ENCODE results near the gene TMLHE.
"Not testable (repeated sequence)": the region's sequence is repeated elsewhere in the genome, so short reads cannot be mapped to it uniquely, and the experiment has no call there.

Gene TMLHE

GRCh38 chrX:155491421-155491820 lies 121.3 kb downstream of the TMLHE start:
- not testable (repeated sequence) for DNase-seq

GRCh38 chrX:155477136-155477535 lies 135.6 kb downstream of the TMLHE start:
- DNase-seq, result not testable (repeated sequence)

DNA sequence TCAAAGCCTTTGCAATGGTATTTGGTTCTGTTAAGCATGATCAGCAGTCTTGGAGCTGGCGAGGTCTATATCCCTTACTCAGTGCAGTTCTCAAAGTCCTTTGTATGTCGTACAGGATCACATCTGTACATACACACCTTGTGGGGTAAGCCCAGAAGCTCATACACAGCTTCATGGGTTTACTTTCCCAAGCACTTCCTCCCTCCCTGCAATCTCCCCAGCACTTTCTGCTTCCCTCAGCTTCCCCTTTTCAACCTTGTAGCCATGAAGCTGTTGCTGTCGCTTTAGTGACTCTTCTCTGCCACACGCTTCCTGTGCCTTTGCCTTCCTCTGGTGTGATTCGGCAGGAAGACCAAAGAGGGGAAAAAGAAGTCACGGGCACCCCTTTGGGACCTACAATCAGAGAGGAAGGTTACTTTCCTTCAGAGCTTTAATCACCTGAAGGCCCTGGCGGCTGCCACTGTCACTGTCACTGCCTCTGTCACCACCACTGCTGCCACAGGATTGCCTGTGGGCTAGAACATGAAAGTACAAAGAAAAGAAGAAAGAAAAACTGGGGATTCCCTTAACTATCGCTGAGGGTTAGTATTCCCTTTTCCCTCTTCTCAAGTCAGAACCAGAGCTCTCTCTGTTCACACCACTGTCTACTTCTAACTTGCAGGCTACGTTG lies 146.3 kb downstream of the TMLHE start:
- DNase-seq, result not testable (repeated sequence)

- not testable (repeated sequence) for DNase-seq
These were observed 152.3 kb downstream of the TMLHE start for GRCh38 chrX:155460501-155460900.

DNA sequence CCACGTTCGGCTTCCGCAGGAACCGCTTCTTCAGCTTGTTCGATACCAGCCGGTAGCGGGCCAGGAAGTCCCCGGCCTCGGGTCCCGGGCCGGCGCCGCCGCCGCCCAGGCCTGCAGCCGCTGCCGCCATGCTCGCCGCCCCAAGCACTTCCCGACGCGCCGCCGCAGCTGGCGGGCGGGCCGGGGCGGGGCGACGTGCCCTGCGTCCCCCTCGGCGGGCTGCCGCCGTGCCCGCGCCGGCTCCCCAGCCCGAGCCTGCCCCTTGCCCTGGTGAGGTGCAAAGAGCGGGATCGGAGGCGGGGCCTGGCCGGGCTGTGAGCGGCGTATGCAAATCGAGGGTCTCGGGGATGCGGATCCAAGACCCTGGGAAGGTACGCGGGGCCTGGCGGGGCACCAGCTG lies 154.3 kb downstream of the TMLHE start, which contains the start of gene F8A3:
F8A3 (minus strand) TSS at position 150 of the 400 bp plus-strand sequence; CDS start at position 130, 20 bp downstream.
- not testable (repeated sequence) for DNase-seq

- not testable (repeated sequence) for DNase-seq
These were observed 154.8 kb downstream of the TMLHE start for GRCh38 chrX:155457761-155458447.

DNA sequence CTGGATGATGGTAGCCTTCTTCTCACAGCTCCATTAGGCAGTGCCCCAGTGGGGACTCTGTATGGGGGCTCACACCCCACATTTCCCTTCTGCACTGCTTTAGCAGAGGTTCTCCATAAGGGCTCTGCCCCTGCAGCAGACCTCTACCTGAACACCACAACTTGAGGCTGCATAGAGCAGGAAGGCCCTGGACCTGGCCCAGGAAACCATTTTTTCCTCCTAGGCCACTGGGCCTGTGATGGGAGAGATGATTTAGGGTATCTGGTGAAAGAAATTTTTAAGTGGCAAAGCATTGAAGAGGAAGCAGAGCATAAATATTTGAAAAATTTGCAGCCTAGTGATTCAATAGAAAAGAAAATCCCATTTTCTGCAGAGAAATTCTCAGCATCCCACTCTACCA lies 171.7 kb downstream of the TMLHE start:
- DNase-seq, result no peak
